Calu3 (cell line): Measurements from ENCODE around the gene C1orf232. TPM values are rescaled to one million over a fixed set of nuclear protein-coding genes. Genes with fewer than 3 reads are reported as not detected.

ENCODE experiments used
- BruUV-seq: library from RNA; stranded (reverse); fragments of 400-500 nt; replicated peaks from 2 replicates; lab custom pipeline; 2021; lab: Mats Ljungman, UMichigan
- CTCF ChIA-PET: fragments of 300-600 bp; sonication (Branson Sonifier 250); formaldehyde crosslinking; loops from one replicate; lab custom pipeline; 2022; ENCODE audit warnings: antibody characterized with exemption; lab: Charles Lee
- DNase-seq: peaks from one replicate; pipeline ENCODE4 v3.0.0; 2022
- H3K27ac Mint-ChIP-seq: one replicate; pipeline ENCODE4 v1.8.0; 2022; ENCODE audit warnings: mixed read lengths; ENCODE audit not compliant: unreplicated experiment
- H3K27me3 Mint-ChIP-seq: one replicate; pipeline ENCODE4 v1.8.0; 2022; ENCODE audit warnings: mixed read lengths; ENCODE audit not compliant: unreplicated experiment
- H3K36me3 Mint-ChIP-seq: one replicate; pipeline ENCODE4 v1.8.0; 2022; ENCODE audit warnings: mild to moderate bottlenecking, moderate library complexity, mixed read lengths; ENCODE audit not compliant: insufficient read depth, unreplicated experiment
- H3K4me1 Mint-ChIP-seq: one replicate; pipeline ENCODE4 v1.8.0; 2022; ENCODE audit warnings: mild to moderate bottlenecking, low read depth, mixed read lengths; ENCODE audit not compliant: unreplicated experiment
- H3K4me3 Mint-ChIP-seq: one replicate; pipeline ENCODE4 v1.8.0; 2022; ENCODE audit warnings: mild to moderate bottlenecking, low read depth, moderate library complexity, mixed read lengths; ENCODE audit not compliant: unreplicated experiment
- H3K9me3 Mint-ChIP-seq: one replicate; pipeline ENCODE4 v1.8.0; 2022; ENCODE audit warnings: low read depth, mixed read lengths; ENCODE audit not compliant: unreplicated experiment
- CTCF ChIP-seq: fragments of 200-600 bp; IDR thresholded peaks from one replicate; pipeline ENCODE4 v1.8.0; 2022; ENCODE audit warnings: antibody characterized with exemption; ENCODE audit not compliant: unreplicated experiment
- intact Hi-C: fragments of 100-400 bp; cut with micrococcal nuclease; formaldehyde crosslinking; loops from one replicate; pipeline ENCODE4 v1.10.0; 2022; ENCODE audit not compliant: unreplicated experiment
- total RNA-seq: library from RNA; stranded (reverse); gene quantifications from 2 replicates; pipeline ENCODE4 v1.2.3, GENCODE V29; 2022

Gene C1orf232
- total RNA-seq, 1 experiment from 2014 or later: not detected

GRCh38 chr1:26170472-26170821 lies 1.7 kb upstream of the C1orf232 start:
- CTCF ChIA-PET: interaction anchor here (0.8 to 1.3 kb wide), 3 partner anchors 8 to 105 kb away, joined by 3 to 20 read pairs (median 4); partner anchors contain the start of gene CEP85
- Mint-ChIP-seq H3K4me1 (no peaks in the 10 kb centered on the region), H3K36me3 (peaks cover 18% of the 10 kb centered on the region), H3K27me3 (no peaks in the 10 kb centered on the region), H3K27ac (peak overlapping the region; percentile 52), H3K9me3 (no peaks in the 10 kb centered on the region), H3K4me3 (peak overlapping the region; percentile 81)
- DNase-seq: no peak
- no TSS peak for BruUV-seq
- no peak for TF ChIP-seq CTCF
- intact Hi-C loops: loop anchor here (10.0 kb wide), 1 partner anchor 54 kb away; no protein-coding TSS in a partner anchor

- H3K4me3 Mint-ChIP-seq: peak within 1 kb of the TSS; percentile 81
- peak; percentile 70 for TF ChIP-seq CTCF
- peak within 1 kb of the TSS; percentile 52 for H3K27ac Mint-ChIP-seq
- no peaks in the 10 kb centered on the region for H3K4me1 Mint-ChIP-seq
- DNase-seq: peak; percentile 88
- peaks cover 6% of the 10 kb centered on the region for H3K27me3 Mint-ChIP-seq
- BruUV-seq: TSS peak; percentile 93
- no peaks in the 10 kb centered on the region for H3K9me3 Mint-ChIP-seq
- peaks cover 18% of the 10 kb centered on the region for H3K36me3 Mint-ChIP-seq
- CTCF ChIA-PET: interaction anchor here (0.6 to 1.3 kb wide), 8 partner anchors 8 to 134 kb away, joined by 3 to 20 read pairs (median 4); partner anchors contain the start of gene CEP85
- intact Hi-C loops: loop anchor here (10.0 kb wide), 1 partner anchor 55 kb away; no protein-coding TSS in a partner anchor
These were observed 1.1 kb upstream of the C1orf232 start, which contains the start of gene ZNF593 for GRCh38 chr1:26169669-26170471. Gene ZNF593, plus strand, starts transcription at chr1:26169908. Its CDS starts 76 bp downstream, at chr1:26169984.

- peak overlapping the region; percentile 81 for H3K4me3 Mint-ChIP-seq
- no peak overlapping the region for H3K27ac Mint-ChIP-seq
- BruUV-seq: no TSS peak
- no peaks in the 10 kb centered on the region for H3K9me3 Mint-ChIP-seq
- CTCF ChIA-PET: interaction anchor here (0.9 to 1.3 kb wide), 5 partner anchors 56 to 133 kb away, joined by 3 to 20 read pairs (median 6); partner anchors contain the start of gene CEP85
- H3K27me3 Mint-ChIP-seq: peaks cover 12% of the 10 kb centered on the region
- TF ChIP-seq CTCF: no peak
- intact Hi-C loops: no loop called here
- H3K36me3 Mint-ChIP-seq: peaks cover 24% of the 10 kb centered on the region
- DNase-seq: no peak
- H3K4me1 Mint-ChIP-seq: no peaks in the 10 kb centered on the region
These were observed 413 bp upstream of the C1orf232 start for GRCh38 chr1:26169198-26169554.

- Mint-ChIP-seq H3K27me3 (peaks cover 13% of the 10 kb centered on the region), H3K4me1 (no peaks in the 10 kb centered on the region), H3K36me3 (peaks cover 29% of the 10 kb centered on the region), H3K4me3 (no peak overlapping the region), H3K9me3 (no peaks in the 10 kb centered on the region), H3K27ac (no peak overlapping the region)
- BruUV-seq: no TSS peak
- TF ChIP-seq CTCF: no peak
- no peak for DNase-seq
- intact Hi-C loops: no loop called here
- CTCF ChIA-PET: no interaction called here
These were observed 2.0 kb downstream of the C1orf232 start for GRCh38 chr1:26166719-26167281.
